Right lobe of liver (tissue), 4 donors: ENCODE results near the gene VAC14.

Experiments used
- CTCF ChIP-seq, 4 donors: fragments of 200-600 bp in 3 of 4; fragments of 450-650 bp in 1 of 4; IDR thresholded peaks; one replicate each; pipeline versions ENCODE4 v1.5.1 to v1.8.0; 2016 to 2022; ENCODE audit warnings: antibody characterized with exemption in 4 of 4, mild to moderate bottlenecking in 2 of 4
- POLR2A ChIP-seq: fragments of 450-650 bp; IDR thresholded peaks from one replicate; pipeline ENCODE4 v1.6.1; 2017; ENCODE audit warnings: antibody characterized with exemption, mild to moderate bottlenecking
- donor health status: DM: no; HTN: no; CAD: no.
- donor health status: DM: no; HTN: no; CAD: no.
- donor health status: DM: no; HTN: yes; CAD: no.

GRCh38 chr16:70692130-70692872, 108.7 kb downstream of the VAC14 start:
- TF ChIP-seq POLR2A (no peak), CTCF (IDR thresholded peaks at IDR 0.05) (no peak)
